GM12878 (cell line): ENCODE results near the gene CD14. TPM values are rescaled to one million over a fixed set of nuclear protein-coding genes. Genes with fewer than 3 reads are reported as not detected.

Source experiments
- BCL3 ChIP-seq: IDR thresholded peaks from 2 replicates; pipeline ENCODE4 v1.6.1; 2011; ENCODE audit warnings: borderline replicate concordance, low read depth, mild to moderate bottlenecking, moderate library complexity, low read length; ENCODE audit not compliant: insufficient read depth, poor library complexity, severe bottlenecking
- CHD4 ChIP-seq: fragments of 200-600 bp; sonication (generic); IDR thresholded peaks from 2 replicates; pipeline ENCODE4 v1.6.1; 2016; ENCODE audit warnings: mild to moderate bottlenecking
- EP300 ChIP-seq, 2 experiments: fragments of 150-350 bp in 1 of 2; IDR thresholded peaks; 2 replicates each; pipeline ENCODE4 v1.6.1; 2011 to 2012; ENCODE audit warnings: low read depth in 2 of 2, low read length in 2 of 2, borderline replicate concordance in 1 of 2, improper control_type of control experiment in 1 of 2, inconsistent platforms in 1 of 2; ENCODE audit not compliant: control insufficient read depth in 1 of 2
- FOXK2 ChIP-seq: fragments of 450-650 bp; IDR thresholded peaks from 2 replicates; pipeline ENCODE4 v1.6.1; 2017; ENCODE audit warnings: mild to moderate bottlenecking, moderate library complexity
- FOXM1 ChIP-seq: IDR thresholded peaks from 2 replicates; pipeline ENCODE4 v1.6.1; 2012; ENCODE audit warnings: low read depth, mild to moderate bottlenecking, inconsistent platforms, low read length, moderate library complexity
- IKZF2 ChIP-seq, 2 experiments: fragments of 450-650 bp; IDR thresholded peaks; 2 replicates each; pipeline ENCODE4 v1.6.1; 2017; ENCODE audit warnings: mild to moderate bottlenecking in 2 of 2, moderate library complexity in 2 of 2
- JUND ChIP-seq: IDR thresholded peaks from 2 replicates; pipeline ENCODE4 v1.6.1; 2012; ENCODE audit warnings: low read depth, mild to moderate bottlenecking, low read length, improper control_type of control experiment, moderate library complexity
- MAX ChIP-seq: IDR thresholded peaks from 2 replicates; pipeline ENCODE4 v1.6.1; 2012; ENCODE audit warnings: low read depth, low read length, improper control_type of control experiment
- MYB ChIP-seq: fragments of 150-350 bp; IDR thresholded peaks from 2 replicates; pipeline ENCODE4 v1.6.1; 2014; ENCODE audit warnings: mild to moderate bottlenecking, low read depth, low read length, borderline replicate concordance
- NBN ChIP-seq: fragments of 450-650 bp; IDR thresholded peaks from 2 replicates; pipeline ENCODE4 v1.6.1; 2016
- NFYA ChIP-seq: IDR thresholded peaks from 2 replicates; pipeline ENCODE4 v1.6.1; 2011; ENCODE audit warnings: low read depth, mild to moderate bottlenecking, low read length, improper control_type of control experiment, borderline replicate concordance
- NR2C1 ChIP-seq: fragments of 450-650 bp; IDR thresholded peaks from 2 replicates; pipeline ENCODE4 v1.6.1; 2017; ENCODE audit warnings: antibody characterized with exemption, mild to moderate bottlenecking, moderate library complexity
- PAX8 ChIP-seq: fragments of 450-650 bp; IDR thresholded peaks from 2 replicates; pipeline ENCODE4 v1.6.1; 2017; ENCODE audit warnings: mild to moderate bottlenecking, moderate library complexity
- PML ChIP-seq: IDR thresholded peaks from 2 replicates; pipeline ENCODE4 v1.6.1; 2012; ENCODE audit warnings: low read length, inconsistent platforms
- SIN3A ChIP-seq: IDR thresholded peaks from 2 replicates; pipeline ENCODE4 v1.6.1; 2012; ENCODE audit warnings: low read depth, low read length, improper control_type of control experiment
- SIX5 ChIP-seq: IDR thresholded peaks from 2 replicates; pipeline ENCODE4 v1.6.1; 2011; ENCODE audit warnings: mild to moderate bottlenecking, low read depth, low read length, moderate library complexity; ENCODE audit not compliant: severe bottlenecking
- SMARCA5 ChIP-seq: fragments of 450-650 bp; IDR thresholded peaks from 2 replicates; pipeline ENCODE4 v1.6.1; 2017; ENCODE audit warnings: mild to moderate bottlenecking
- SPI1 ChIP-seq: IDR thresholded peaks from 2 replicates; pipeline ENCODE4 v1.6.1; 2011; ENCODE audit warnings: low read depth, mild to moderate bottlenecking, low read length, moderate library complexity, borderline replicate concordance; ENCODE audit not compliant: insufficient read depth
- SREBF1 ChIP-seq: IDR thresholded peaks from 2 replicates; pipeline ENCODE4 v1.6.1; 2012; ENCODE audit warnings: mild to moderate bottlenecking, low read length
- SREBF2 ChIP-seq: IDR thresholded peaks from 2 replicates; pipeline ENCODE4 v1.6.1; 2012; ENCODE audit warnings: mild to moderate bottlenecking, low read length
- SUPT20H ChIP-seq: IDR thresholded peaks from 2 replicates; pipeline ENCODE4 v1.6.1; 2011; ENCODE audit warnings: low read depth, mild to moderate bottlenecking, low read length, moderate library complexity, borderline replicate concordance; ENCODE audit not compliant: control insufficient read depth
- TARDBP ChIP-seq: IDR thresholded peaks from 2 replicates; pipeline ENCODE4 v1.6.1; 2016; ENCODE audit warnings: borderline replicate concordance
- TCF3 ChIP-seq: IDR thresholded peaks from 2 replicates; pipeline ENCODE4 v1.6.1; 2012; ENCODE audit warnings: low read depth, mild to moderate bottlenecking, low read length, borderline replicate concordance; ENCODE audit not compliant: insufficient read depth
- YY1 ChIP-seq: IDR thresholded peaks from 2 replicates; pipeline ENCODE4 v1.6.1; 2011; ENCODE audit warnings: low read depth, mild to moderate bottlenecking, low read length
- ZBED1 ChIP-seq: IDR thresholded peaks from 2 replicates; pipeline ENCODE4 v1.6.1; 2016; ENCODE audit warnings: borderline replicate concordance
- ZNF384 ChIP-seq: IDR thresholded peaks from 2 replicates; pipeline ENCODE4 v1.6.1; 2012; ENCODE audit warnings: low read depth, mild to moderate bottlenecking, low read length, improper control_type of control experiment, borderline replicate concordance
- polyA plus RNA-seq, 11 experiments: library from polyadenylated mRNA; depleted of rRNA in 4 of 11; unstranded in 6 of 11; stranded (reverse) in 5 of 11; fragments of >200 nt; fragmentation: Nextera tagmentation in 4 of 11; fragmentation: Illumina TruSeq in 1 of 11; extraction: Ambion mirVana in 4 of 11; extraction: Trizol in 1 of 11; gene quantifications; 1 replicate in 1 of 11; 2 replicates in 10 of 11; pipeline versions ENCODE4 v1.2.1 to v1.2.3, GENCODE V29; 2011 to 2016; ENCODE audit warnings: inconsistent platforms in 2 of 11, missing spikeins in 2 of 11, low read depth in 1 of 11
- total RNA-seq, 4 experiments: library from RNA; depleted of rRNA in 3 of 4; stranded (reverse); fragments of >200 nt in 3 of 4; fragmentation: Illumina TruSeq in 1 of 4; extraction: Trizol in 1 of 4; gene quantifications; 2 replicates each; pipeline versions ENCODE4 v1.2.1 to v1.2.3, GENCODE V29; 2013 to 2021
- TF ChIP-seq, protein P1 (sequence below): fragments of 450-650 bp; IDR thresholded peaks from 2 replicates; pipeline ENCODE4 v1.6.1; 2017; ENCODE audit warnings: mild to moderate bottlenecking, moderate library complexity

CD14 gene
- total and polyA plus RNA-seq, 10 of the 15 experiments (the other 5 are each of a cell fraction or from before 2014, with no cell fraction given), result 0.09 to 0.72 (median 0.18) TPM; not detected in 5

DNA sequence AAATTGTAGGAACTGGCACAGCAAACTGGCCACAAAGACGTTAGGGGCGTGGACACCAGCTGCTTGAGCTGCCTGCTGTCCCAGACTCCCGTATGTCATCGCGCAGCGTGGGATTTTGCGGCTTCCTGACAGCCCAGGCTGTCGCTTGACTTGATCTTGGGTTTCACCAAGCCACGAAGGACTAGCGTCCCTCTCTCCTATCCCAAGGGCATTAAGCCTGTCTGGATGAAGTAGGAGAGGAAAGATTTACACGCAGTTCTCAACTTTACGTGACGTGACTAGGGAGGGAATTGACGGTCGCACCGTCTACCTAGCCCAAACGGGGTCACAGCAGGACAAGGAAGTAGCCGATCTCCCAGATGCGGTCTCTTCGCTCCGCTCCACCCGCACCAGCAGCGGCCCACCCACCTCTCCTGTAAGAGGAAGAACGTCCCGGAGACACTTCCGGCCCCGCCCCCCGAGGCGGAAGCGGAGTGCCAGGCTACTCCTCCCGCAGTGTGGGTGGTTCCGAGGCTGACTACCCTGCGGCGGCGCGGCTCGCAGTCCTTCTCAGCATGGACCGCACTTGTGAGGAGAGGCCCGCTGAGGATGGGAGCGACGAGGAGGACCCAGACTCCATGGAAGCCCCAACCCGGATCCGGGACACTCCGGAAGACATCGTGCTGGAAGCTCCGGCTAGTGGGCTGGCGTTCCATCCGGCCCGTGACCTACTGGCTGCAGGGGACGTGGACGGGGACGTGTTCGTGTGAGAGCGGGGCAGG is 31.6 kb upstream of the CD14 start, which contains the start of gene WDR55 (continued):
- TF ChIP-seq SREBF1 (no peak), SIN3A (peak; percentile 84; the same call in 1 of the 2 replicates), JUND (no peak), CHD4 (no peak), MAX (peak; percentile 70), TCF3 (0 out of 2 replicates have a peak, but pooled peaks have one; percentile 27), SPI1 (peak; percentile 14; the same call in 1 of the 2 replicates), NBN (peak; percentile 83), YY1 (peak; percentile 75), MYB (no peak), SUPT20H (no peak), TARDBP (no peak), ZNF384 (no peak), SREBF2 (no peak), ZBED1 (no peak; the same call in 1 of the 2 replicates), SMARCA5 (no peak), NR2C1 (no peak), PAX8 (0 out of 2 replicates have a peak, but pooled peaks have one; percentile 29), SIX5 (peak; percentile 3), FOXM1 (no peak), FOXK2 (no peak), EP300 (IDR thresholded peaks at IDR 0.05; ENCODE audit: borderline replicate concordance in 1 of 2, control insufficient read depth in 1 of 2, low read depth in 2 of 2, low read length in 2 of 2) (peak in 1 of 2 experiments; percentile 3; a peak in 1 of 4 replicates), IKZF2 (IDR thresholded peaks at IDR 0.05) (peak; percentile 60 to 65; a peak in 3 of 4 replicates), NFYA (no peak), PML (peak; percentile 90), BCL3 (no peak)
- TF ChIP-seq, protein P1, sequence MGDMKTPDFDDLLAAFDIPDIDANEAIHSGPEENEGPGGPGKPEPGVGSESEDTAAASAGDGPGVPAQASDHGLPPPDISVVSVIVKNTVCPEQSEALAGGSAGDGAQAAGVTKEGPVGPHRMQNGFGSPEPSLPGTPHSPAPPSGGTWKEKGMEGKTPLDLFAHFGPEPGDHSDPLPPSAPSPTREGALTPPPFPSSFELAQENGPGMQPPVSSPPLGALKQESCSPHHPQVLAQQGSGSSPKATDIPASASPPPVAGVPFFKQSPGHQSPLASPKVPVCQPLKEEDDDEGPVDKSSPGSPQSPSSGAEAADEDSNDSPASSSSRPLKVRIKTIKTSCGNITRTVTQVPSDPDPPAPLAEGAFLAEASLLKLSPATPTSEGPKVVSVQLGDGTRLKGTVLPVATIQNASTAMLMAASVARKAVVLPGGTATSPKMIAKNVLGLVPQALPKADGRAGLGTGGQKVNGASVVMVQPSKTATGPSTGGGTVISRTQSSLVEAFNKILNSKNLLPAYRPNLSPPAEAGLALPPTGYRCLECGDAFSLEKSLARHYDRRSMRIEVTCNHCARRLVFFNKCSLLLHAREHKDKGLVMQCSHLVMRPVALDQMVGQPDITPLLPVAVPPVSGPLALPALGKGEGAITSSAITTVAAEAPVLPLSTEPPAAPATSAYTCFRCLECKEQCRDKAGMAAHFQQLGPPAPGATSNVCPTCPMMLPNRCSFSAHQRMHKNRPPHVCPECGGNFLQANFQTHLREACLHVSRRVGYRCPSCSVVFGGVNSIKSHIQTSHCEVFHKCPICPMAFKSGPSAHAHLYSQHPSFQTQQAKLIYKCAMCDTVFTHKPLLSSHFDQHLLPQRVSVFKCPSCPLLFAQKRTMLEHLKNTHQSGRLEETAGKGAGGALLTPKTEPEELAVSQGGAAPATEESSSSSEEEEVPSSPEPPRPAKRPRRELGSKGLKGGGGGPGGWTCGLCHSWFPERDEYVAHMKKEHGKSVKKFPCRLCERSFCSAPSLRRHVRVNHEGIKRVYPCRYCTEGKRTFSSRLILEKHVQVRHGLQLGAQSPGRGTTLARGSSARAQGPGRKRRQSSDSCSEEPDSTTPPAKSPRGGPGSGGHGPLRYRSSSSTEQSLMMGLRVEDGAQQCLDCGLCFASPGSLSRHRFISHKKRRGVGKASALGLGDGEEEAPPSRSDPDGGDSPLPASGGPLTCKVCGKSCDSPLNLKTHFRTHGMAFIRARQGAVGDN, result peak; percentile 43; the same call in 1 of the 2 replicates
